Measurements from ENCODE around the gene LGALS14. TPM values are rescaled to one million over a fixed set of nuclear protein-coding genes. Genes with fewer than 3 reads are reported as not detected.
"Not testable (repeated sequence)": the region's sequence is repeated elsewhere in the genome, so short reads cannot be mapped to it uniquely, and the experiment has no call there.

LGALS14 gene
- total RNA-seq, 1 experiment from 2014 or later: 3.7 TPM

- Histone ChIP-seq H3K79me2 (ENCODE audit: low read length) (no peaks in the 10 kb centered on the region), H3K4me1 (ENCODE audit: low read length) (peaks cover 33% of the 10 kb centered on the region), H3K9me2 (replicated peaks; ENCODE audit: insufficient read depth, low read length) (no peaks in the 10 kb centered on the region), H3K4me3 (ENCODE audit: low read length) (no peak overlapping the region), H3K27me3 (ENCODE audit: low read length) (peaks cover 5% of the 10 kb centered on the region; the same call in 1 of the 2 replicates), H2AFZ (ENCODE audit: low read length) (no peak overlapping the region), H3K36me3 (ENCODE audit: insufficient read depth, low read length) (no peaks in the 10 kb centered on the region), H3K9me3 (ENCODE audit: low read length) (peaks cover 7% of the 10 kb centered on the region), H3K27ac (ENCODE audit: low read length) (no peak overlapping the region), H4K20me1 (ENCODE audit: insufficient read depth, low read depth, low read length) (no peaks in the 10 kb centered on the region), H3K4me2 (ENCODE audit: low read depth, low read length, poor library complexity, severe bottlenecking) (no peak overlapping the region), H3K9ac (ENCODE audit: low read length) (no peak overlapping the region)
- no peak for DNase-seq
Measured at GRCh38 chr19:39672473-39672872, 31.8 kb upstream of the LGALS14 start.

- not testable (repeated sequence) for H3K79me2 ChIP-seq (ENCODE audit: low read length); H3K27ac ChIP-seq (ENCODE audit: low read length); H2AFZ ChIP-seq (ENCODE audit: low read length); H3K4me2 ChIP-seq (ENCODE audit: low read depth, low read length, poor library complexity, severe bottlenecking); H3K9me3 ChIP-seq (ENCODE audit: low read length); H3K9me2 ChIP-seq (replicated peaks; ENCODE audit: insufficient read depth, low read length); H3K27me3 ChIP-seq (ENCODE audit: low read length); H3K4me3 ChIP-seq (ENCODE audit: low read length); H4K20me1 ChIP-seq (ENCODE audit: insufficient read depth, low read depth, low read length); H3K9ac ChIP-seq (ENCODE audit: low read length); H3K36me3 ChIP-seq (ENCODE audit: insufficient read depth, low read length)
- peaks cover 43% of the 10 kb centered on the region for H3K4me1 ChIP-seq (ENCODE audit: low read length)
- DNase-seq: peak; percentile 58
Measured at GRCh38 chr19:39673862-39674261, 30.4 kb upstream of the LGALS14 start.

GRCh38 chr19:39676004-39676403, 28.3 kb upstream of the LGALS14 start:
- H2AFZ ChIP-seq (ENCODE audit: low read length): no peak overlapping the region
- no peaks in the 10 kb centered on the region for H4K20me1 ChIP-seq (ENCODE audit: insufficient read depth, low read depth, low read length)
- H3K4me1 ChIP-seq (ENCODE audit: low read length): peaks cover 52% of the 10 kb centered on the region
- DNase-seq: no peak
- no peaks in the 10 kb centered on the region for H3K79me2 ChIP-seq (ENCODE audit: low read length)
- H3K9ac ChIP-seq (ENCODE audit: low read length): no peak overlapping the region
- no peaks in the 10 kb centered on the region for H3K36me3 ChIP-seq (ENCODE audit: insufficient read depth, low read length)
- H3K4me3 ChIP-seq (ENCODE audit: low read length): no peak overlapping the region
- peak overlapping the region; percentile 30 for H3K4me2 ChIP-seq (ENCODE audit: low read depth, low read length, poor library complexity, severe bottlenecking)
- H3K9me2 ChIP-seq (replicated peaks; ENCODE audit: insufficient read depth, low read length): no peaks in the 10 kb centered on the region
- H3K27me3 ChIP-seq (ENCODE audit: low read length): peaks cover 5% of the 10 kb centered on the region; the same call in 1 of the 2 replicates
- no peak overlapping the region for H3K27ac ChIP-seq (ENCODE audit: low read length)
- peaks cover 7% of the 10 kb centered on the region for H3K9me3 ChIP-seq (ENCODE audit: low read length)

GRCh38 chr19:39677961-39678889, 26.1 kb upstream of the LGALS14 start:
- Histone ChIP-seq H3K4me2 (ENCODE audit: low read depth, low read length, poor library complexity, severe bottlenecking) (peak overlapping the region; percentile 50), H4K20me1 (ENCODE audit: insufficient read depth, low read depth, low read length) (no peaks in the 10 kb centered on the region), H3K27me3 (ENCODE audit: low read length) (peaks cover 3% of the 10 kb centered on the region; the same call in 1 of the 2 replicates), H3K9me2 (replicated peaks; ENCODE audit: insufficient read depth, low read length) (no peaks in the 10 kb centered on the region), H3K36me3 (ENCODE audit: insufficient read depth, low read length) (no peaks in the 10 kb centered on the region), H3K79me2 (ENCODE audit: low read length) (no peaks in the 10 kb centered on the region), H3K4me1 (ENCODE audit: low read length) (peaks cover 43% of the 10 kb centered on the region), H3K27ac (ENCODE audit: low read length) (no peak overlapping the region), H3K9me3 (ENCODE audit: low read length) (no peaks in the 10 kb centered on the region), H2AFZ (ENCODE audit: low read length) (no peak overlapping the region), H3K4me3 (ENCODE audit: low read length) (peak overlapping the region; percentile 51; the same call in 1 of the 2 replicates), H3K9ac (ENCODE audit: low read length) (peak overlapping the region; percentile 46)
- DNase-seq: no peak

- Histone ChIP-seq H4K20me1 (ENCODE audit: insufficient read depth, low read depth, low read length) (no peaks in the 10 kb centered on the region), H3K4me2 (ENCODE audit: low read depth, low read length, poor library complexity, severe bottlenecking) (peak overlapping the region; percentile 50), H3K4me1 (ENCODE audit: low read length) (peaks cover 43% of the 10 kb centered on the region), H3K36me3 (ENCODE audit: insufficient read depth, low read length) (no peaks in the 10 kb centered on the region), H3K4me3 (ENCODE audit: low read length) (peak overlapping the region; percentile 51; the same call in 1 of the 2 replicates), H3K9me3 (ENCODE audit: low read length) (no peaks in the 10 kb centered on the region), H3K27ac (ENCODE audit: low read length) (0 out of 2 replicates have a peak overlapping the region, but pooled peaks have one; percentile 4), H3K9me2 (replicated peaks; ENCODE audit: insufficient read depth, low read length) (no peaks in the 10 kb centered on the region), H3K9ac (ENCODE audit: low read length) (peak overlapping the region; percentile 46), H2AFZ (ENCODE audit: low read length) (peak overlapping the region; percentile 28; the same call in 1 of the 2 replicates), H3K79me2 (ENCODE audit: low read length) (no peaks in the 10 kb centered on the region), H3K27me3 (ENCODE audit: low read length) (no peaks in the 10 kb centered on the region)
- DNase-seq: no peak
Measured at GRCh38 chr19:39679056-39679790, 25.1 kb upstream of the LGALS14 start.

GRCh38 chr19:39679791-39680168, 24.5 kb upstream of the LGALS14 start:
- DNase-seq: no peak
- Histone ChIP-seq H3K4me3 (ENCODE audit: low read length) (peak overlapping the region; percentile 51; the same call in 1 of the 2 replicates), H3K27ac (ENCODE audit: low read length) (no peak overlapping the region), H3K4me1 (ENCODE audit: low read length) (peaks cover 38% of the 10 kb centered on the region), H3K9me3 (ENCODE audit: low read length) (no peaks in the 10 kb centered on the region), H3K79me2 (ENCODE audit: low read length) (no peaks in the 10 kb centered on the region), H3K9ac (ENCODE audit: low read length) (peak overlapping the region; percentile 46), H4K20me1 (ENCODE audit: insufficient read depth, low read depth, low read length) (no peaks in the 10 kb centered on the region), H3K4me2 (ENCODE audit: low read depth, low read length, poor library complexity, severe bottlenecking) (peak overlapping the region; percentile 50), H3K36me3 (ENCODE audit: insufficient read depth, low read length) (no peaks in the 10 kb centered on the region), H3K9me2 (replicated peaks; ENCODE audit: insufficient read depth, low read length) (no peaks in the 10 kb centered on the region), H3K27me3 (ENCODE audit: low read length) (no peaks in the 10 kb centered on the region), H2AFZ (ENCODE audit: low read length) (peak overlapping the region; percentile 28; the same call in 1 of the 2 replicates)

- H3K9ac ChIP-seq (ENCODE audit: low read length): no peak overlapping the region
- no peak overlapping the region for H2AFZ ChIP-seq (ENCODE audit: low read length)
- no peak overlapping the region for H3K27ac ChIP-seq (ENCODE audit: low read length)
- H3K27me3 ChIP-seq (ENCODE audit: low read length): no peaks in the 10 kb centered on the region
- H3K36me3 ChIP-seq (ENCODE audit: insufficient read depth, low read length): no peaks in the 10 kb centered on the region
- no peak overlapping the region for H3K4me3 ChIP-seq (ENCODE audit: low read length)
- H3K79me2 ChIP-seq (ENCODE audit: low read length): no peaks in the 10 kb centered on the region
- no peaks in the 10 kb centered on the region for H3K9me3 ChIP-seq (ENCODE audit: low read length)
- H4K20me1 ChIP-seq (ENCODE audit: insufficient read depth, low read depth, low read length): no peaks in the 10 kb centered on the region
- H3K9me2 ChIP-seq (replicated peaks; ENCODE audit: insufficient read depth, low read length): no peaks in the 10 kb centered on the region
- no peak overlapping the region for H3K4me2 ChIP-seq (ENCODE audit: low read depth, low read length, poor library complexity, severe bottlenecking)
- H3K4me1 ChIP-seq (ENCODE audit: low read length): peaks cover 30% of the 10 kb centered on the region
- DNase-seq: no peak
Measured at GRCh38 chr19:39680593-39680992, 23.7 kb upstream of the LGALS14 start.

GRCh38 chr19:39681416-39681815, 22.9 kb upstream of the LGALS14 start:
- Histone ChIP-seq H3K36me3 (ENCODE audit: insufficient read depth, low read length) (no peaks in the 10 kb centered on the region), H2AFZ (ENCODE audit: low read length) (no peak overlapping the region), H4K20me1 (ENCODE audit: insufficient read depth, low read depth, low read length) (no peaks in the 10 kb centered on the region), H3K9me3 (ENCODE audit: low read length) (no peaks in the 10 kb centered on the region), H3K4me3 (ENCODE audit: low read length) (no peak overlapping the region), H3K4me1 (ENCODE audit: low read length) (peaks cover 24% of the 10 kb centered on the region), H3K4me2 (ENCODE audit: low read depth, low read length, poor library complexity, severe bottlenecking) (no peak overlapping the region), H3K27me3 (ENCODE audit: low read length) (no peaks in the 10 kb centered on the region), H3K9me2 (replicated peaks; ENCODE audit: insufficient read depth, low read length) (no peaks in the 10 kb centered on the region), H3K79me2 (ENCODE audit: low read length) (no peaks in the 10 kb centered on the region), H3K27ac (ENCODE audit: low read length) (no peak overlapping the region), H3K9ac (ENCODE audit: low read length) (no peak overlapping the region)
- no peak for DNase-seq
